Ramos (cell line): ENCODE measurements around the gene SOX6.

Source experiments
- in situ Hi-C: fragments of 300-500 bp; cut with MboI; formaldehyde crosslinking; loops from one replicate; pipeline ENCODE4 v1.14.3; 2022; ENCODE audit warnings: low sequenced_read_pairs; ENCODE audit not compliant: unreplicated experiment

SOX6 gene

DNA sequence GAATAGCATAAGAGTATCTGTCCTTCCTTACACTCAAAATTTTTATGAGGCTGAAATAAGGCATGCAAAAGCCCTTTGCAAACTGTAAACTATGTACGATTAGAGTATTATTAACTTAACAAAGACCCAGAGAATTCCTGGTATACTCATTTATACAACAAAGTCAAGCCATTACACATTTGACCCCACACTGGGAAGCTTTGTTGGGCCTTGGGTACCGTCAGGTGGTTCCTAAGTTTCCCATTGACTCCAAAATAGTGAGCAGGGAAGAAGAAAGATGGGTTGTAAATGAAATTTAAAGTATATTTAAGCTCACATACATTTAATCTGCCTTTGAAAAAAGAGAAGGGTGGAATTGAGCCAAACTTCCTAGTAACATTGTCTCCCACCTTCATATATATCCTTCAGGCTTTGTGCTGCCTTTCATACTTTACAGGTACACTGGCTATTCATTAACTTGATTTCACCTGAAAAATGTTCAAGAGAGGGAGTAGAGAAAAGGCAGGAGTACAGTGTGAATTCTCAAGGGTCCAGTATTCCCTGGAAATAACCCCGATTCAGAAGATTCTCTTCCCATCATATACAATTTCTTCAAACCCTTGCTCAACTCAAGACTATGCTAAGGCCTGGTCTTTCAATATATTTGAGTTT lies 68.6 kb downstream of the SOX6 start:
- in situ Hi-C loops: no loop called here

DNA sequence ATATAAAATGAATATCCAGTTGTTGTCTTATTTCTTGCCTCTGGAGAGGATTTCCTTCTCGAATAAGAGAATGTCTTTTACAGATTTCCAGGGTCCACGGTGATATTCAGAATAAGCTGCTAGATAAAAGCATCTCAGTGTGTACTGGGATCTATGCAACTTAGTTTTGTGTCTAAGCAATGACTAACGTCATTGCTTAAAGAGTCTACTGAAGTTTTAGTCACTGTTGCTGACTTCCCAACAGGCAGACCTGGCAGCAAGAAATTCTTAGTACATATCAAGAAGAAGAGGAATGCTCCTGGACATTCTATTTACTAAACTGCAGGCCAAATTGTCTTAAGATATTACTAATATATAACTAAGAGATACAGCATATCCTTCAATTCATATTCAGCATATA lies 70.3 kb downstream of the SOX6 start:
- in situ Hi-C loops: no loop called here

DNA sequence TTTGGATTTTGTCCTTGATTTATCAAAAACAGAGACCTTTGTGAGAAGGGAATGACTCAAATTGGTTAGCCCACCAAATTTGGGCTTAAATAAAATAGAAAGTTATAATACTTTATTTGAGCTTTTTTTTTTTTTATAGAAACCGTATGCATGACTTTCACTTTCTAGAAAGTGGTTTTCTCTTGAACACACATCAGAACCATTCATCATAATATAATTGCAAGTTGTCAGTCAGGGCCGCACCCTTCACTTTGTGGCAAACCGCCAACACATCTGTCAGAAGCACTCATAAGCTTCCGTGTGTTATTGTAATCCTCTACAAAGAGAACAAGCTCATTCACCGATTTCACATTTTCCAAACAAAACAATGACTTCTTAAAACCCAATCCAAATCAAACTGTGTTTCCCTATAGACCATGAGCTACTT lies 76.1 kb downstream of the SOX6 start:
- in situ Hi-C loops: no loop called here

DNA sequence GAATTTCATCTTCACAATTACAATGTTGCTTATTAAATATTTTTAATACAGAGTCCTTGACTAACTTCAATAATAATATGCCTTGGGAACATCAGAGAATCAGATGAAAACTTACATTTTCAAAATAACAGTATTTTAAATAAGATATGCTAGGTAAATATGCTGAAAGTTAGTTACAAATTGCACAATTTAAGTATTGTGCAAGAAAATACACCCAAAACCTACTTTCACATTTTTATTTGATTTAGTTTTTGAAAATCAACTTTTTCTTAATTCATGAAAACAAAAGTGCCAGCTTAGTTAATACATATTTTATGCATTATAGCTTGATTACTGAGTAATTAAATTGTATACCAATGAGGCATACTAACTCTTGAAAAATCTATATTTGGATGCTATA lies 76.8 kb downstream of the SOX6 start:
- in situ Hi-C loops: no loop called here

DNA sequence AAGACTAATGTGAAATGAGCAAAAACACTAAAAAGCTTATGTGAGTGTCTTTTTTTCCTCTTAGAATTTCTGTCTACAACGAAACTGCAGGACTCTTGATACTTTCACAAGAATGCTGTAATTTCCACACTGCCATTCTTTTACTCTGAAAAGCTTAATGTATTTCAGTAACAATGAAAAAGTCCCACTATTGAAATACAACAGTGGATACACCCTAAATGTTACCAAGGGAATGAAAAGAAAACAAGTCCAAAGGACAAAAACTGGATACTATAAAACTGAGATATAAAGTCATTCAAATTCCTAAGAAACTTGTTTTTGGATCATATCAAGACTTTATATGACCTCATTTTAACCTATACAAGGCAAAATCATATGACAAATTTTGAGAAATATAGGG lies 77.4 kb downstream of the SOX6 start:
- in situ Hi-C loops: no loop called here

DNA sequence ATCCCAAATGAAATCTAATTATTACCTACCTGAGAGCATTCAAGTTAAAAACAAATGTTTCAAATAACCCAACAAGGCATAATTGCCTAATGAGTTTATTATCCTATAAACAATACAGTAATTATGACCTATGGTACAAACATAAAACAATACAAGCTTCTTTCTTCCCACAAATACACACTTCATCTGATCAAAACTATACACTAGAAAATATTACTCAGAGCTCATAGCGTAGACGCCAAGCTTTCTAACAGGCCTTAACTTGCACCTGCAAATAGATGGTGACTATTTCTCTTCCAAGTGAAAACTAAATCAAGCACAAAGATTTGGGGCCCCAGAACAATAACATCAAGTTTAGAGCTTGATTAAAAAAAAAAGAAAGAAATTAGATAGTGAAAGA lies 78.1 kb downstream of the SOX6 start:
- in situ Hi-C loops: no loop called here

DNA sequence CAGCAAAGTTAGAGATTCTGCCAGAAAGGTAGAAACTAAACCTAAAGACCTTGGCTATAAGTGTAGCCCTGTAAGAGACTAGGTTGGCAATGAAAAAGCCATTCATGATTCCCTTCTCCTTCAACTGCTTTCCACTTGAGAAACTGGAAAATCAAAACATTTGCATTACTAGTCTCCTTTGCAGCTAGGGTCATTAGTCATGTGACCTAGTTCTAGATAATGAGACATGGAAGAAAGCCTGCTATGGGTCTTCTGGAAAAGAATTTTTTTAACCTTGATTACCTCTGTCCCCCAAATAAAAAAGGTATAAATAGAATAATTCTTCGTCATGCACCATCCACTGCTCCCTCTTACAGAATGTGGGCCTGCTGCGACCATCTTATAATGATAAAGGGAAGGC lies 80.1 kb downstream of the SOX6 start:
- in situ Hi-C loops: no loop called here

DNA sequence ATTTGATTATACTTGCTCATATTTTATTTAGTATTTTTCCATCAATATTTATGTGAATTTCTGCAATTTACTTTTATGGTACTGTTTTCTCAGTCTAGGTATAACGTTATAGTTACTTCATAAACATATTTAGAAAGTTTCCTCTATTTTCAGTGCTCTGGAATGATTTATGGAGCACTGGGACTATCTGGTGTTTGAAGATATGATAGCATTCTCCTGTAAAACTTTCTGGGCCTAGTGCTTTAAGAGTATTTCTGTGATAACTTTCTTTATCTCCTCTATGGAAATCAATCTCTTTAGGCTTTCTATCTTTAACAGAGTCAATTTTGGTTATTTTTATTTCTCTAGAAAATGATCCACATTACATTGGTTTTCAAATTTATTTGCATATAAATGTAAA lies 85.1 kb downstream of the SOX6 start:
- in situ Hi-C loops: no loop called here

DNA sequence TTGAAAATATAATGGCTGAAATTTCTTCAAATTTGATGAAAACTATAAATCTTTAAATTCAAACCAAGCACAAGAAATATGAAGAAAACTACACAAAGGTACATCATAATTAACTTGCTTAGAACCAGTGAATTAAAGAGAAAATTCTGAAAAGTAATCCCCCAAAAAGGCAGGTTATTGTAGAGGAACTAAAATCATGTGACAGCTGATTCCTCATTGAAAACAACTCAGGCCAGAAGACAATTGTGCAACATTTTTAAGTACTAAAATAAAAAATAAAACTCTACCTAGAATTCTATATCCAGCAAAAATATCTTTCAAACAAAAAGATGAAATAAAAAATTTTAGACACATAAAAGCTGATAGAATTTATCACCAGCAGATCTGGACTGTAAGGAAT lies 90.3 kb downstream of the SOX6 start:
- in situ Hi-C loops: no loop called here

DNA sequence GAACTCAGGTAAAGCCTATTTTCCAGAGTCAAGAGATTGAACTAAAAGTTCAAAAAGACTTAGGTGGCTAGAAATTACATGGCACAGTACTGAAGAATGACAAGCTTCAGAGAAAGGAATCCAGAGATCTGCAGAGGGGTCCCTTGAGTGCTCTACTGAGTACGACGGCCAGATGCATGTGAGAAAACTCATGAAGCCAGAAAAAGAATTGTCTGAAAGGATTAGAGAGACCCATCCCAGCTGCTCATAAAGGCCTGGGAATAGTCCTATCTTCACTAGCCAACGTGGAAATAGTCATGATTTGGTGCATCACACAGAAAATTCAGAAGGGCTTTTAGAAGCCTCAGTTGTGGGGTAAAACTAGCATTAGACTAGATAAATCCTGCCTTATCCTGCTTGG lies 91.3 kb downstream of the SOX6 start:
- in situ Hi-C loops: no loop called here

DNA sequence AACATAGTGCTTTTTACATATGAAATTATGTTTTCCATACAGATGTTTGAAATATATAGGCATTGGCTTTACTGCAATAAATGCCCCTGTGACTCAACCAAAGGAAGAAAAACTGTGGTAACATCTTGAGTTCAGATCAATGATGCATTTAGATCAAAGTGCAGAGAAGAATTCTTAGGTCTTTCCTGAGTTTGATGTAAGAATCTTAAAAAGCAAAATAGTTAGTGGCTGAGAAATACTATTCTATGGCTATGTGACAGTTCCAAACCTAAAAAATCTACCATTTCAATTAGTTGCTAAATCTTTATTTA lies 93.7 kb downstream of the SOX6 start:
- in situ Hi-C loops: no loop called here

DNA sequence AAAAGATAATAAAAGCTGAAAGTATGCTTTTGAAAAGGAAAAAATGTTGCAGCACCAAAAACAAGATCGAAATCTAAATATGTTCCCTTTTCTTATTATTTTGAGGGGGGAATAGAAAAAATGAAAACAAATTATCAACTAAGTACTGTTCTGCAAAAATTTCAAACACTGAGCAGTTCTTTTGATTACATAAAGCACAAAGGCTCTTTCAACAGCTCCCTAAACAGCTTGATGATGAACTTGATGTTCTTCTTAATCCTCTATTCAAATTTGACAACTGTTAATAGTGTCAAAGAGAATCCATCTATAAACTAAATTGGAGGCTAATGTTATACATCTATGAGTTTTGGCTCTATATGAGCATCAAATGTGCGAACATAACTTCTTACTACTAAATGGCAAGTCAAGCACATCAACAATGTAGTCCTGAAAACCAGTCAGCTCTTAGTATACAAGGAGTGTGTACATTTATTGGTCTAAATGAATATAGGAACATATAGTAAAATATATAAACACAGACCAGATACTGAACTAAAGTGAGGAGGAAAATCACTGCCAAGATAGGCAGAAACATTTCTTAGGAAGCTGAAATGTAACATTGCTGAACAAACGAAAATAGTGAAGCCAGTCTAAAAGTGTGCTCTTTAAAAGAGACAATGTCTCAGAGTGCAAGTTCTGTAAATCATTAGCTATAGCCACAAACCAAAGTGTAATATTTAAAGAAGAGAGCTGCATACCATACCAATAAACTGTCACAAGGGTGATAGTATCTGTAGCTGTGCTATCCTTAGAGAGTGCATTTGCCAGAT lies 94.3 kb downstream of the SOX6 start:
- in situ Hi-C loops: no loop called here

DNA sequence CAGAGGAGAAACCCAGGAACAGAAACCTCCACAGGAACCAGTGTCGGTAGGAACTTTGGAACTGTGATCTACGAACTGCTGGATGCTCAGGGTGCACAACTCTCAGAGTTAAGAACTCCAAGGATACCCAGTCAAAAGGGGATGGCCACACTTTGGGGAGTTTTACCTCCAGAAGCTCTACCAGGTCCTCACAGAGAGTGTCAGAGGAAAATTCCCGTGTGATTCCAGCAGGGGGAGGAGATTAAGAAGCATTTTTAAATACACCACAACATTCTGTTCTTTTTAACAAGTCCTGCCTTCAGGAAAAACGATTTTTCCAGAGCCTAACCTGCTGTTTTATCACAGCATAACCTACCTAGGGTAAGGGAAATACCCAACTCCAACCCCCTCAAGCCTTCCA lies 104.0 kb downstream of the SOX6 start:
- in situ Hi-C loops: no loop called here

DNA sequence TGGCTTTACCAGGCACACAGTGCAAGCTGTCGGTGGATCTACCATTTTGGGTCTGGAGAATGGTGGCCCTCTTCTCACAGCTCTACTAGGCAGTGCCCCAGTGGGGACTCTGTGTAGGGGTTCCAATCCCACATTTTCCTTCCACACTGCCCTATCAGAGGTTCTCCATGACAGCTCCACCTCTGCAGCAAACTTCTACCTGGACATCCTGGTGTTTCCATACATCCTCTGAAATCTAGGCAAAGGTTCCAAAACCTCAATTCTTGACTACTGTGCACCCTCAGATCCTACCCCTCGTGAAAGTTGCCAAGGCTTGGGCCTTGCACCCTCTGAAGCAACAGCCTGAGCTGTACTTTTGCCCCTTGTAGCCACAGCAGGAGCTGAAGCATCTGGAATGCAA lies 108.1 kb downstream of the SOX6 start:
- in situ Hi-C loops: no loop called here

DNA sequence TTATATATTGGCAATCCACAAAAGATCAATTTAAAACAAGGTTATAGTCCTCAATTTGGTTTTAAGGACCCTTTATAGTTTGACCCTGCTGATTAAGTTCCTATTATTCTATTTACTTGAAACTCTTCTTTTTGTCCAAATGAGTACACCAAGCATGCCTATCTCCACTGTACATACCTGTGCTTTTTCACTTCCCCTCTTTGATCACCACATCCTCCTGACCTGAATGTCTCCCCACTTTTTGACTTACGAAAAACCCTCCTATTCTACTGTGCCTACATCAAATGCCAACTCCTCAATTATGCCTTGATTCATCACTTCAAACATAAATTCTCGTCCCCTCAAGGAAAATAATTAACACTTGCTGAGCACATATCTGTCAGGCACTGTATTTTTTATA lies 113.5 kb downstream of the SOX6 start:
- in situ Hi-C loops: no loop called here

DNA sequence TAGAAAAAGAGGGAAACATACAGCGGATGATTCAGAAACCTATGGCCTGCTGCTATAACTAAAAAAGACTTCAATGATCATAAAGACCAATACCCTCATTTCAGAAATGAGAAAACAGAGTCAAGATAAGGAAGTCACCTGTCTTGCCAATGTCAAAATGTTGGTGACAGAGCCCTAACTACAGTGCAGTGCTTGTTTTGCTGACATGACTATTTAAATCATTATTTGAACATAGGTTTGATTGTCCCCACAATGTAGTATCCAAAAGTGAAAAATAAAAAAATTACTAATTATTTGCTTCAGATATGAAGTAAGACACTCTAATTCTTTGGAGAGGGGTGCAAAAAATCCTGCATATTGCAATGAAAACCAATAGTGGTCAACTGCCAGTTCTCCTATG lies 115.7 kb downstream of the SOX6 start:
- in situ Hi-C loops: no loop called here

DNA sequence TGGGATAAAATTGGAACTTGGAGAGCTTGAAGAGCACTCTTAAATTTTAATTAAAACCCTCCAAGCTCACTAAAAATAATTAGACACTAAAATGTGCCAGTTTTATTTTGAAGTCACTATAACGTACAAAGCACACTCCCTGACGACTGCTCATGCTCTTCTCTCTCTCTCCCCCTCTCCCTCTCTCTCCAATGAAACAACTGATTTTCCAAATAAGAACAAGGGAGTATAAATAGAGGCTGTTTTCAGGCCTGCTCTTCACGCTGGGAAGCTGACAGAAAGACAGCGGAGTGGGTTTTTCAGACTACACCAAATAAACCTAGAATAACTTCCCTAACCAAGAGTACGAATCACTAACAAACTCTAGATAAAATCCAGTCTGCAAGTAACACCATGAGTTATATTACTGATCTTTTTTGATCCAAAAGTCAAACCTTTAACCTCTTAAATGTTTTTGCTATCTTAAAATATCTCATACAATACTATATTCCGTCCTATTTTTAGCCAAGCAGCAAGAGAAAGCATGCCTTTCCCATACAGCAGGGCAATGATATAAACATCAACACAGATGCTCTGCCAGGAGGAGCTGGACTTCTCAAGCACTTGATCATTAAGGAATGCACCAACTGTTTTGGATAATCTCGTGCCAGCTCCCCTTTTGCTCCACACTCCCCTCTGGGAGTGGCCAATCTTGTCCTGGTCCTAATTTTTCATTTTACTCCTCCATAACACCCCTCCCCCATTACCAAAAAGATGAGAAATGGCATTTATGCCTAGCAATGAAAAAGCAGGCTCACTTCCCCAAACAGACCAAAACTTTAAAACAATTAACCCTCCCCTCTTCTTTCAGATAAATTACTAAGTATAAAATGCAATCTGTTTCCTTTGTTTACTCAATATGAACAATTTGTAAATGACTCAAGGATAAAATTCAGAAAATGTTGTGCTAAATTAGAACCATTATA lies 116.9 kb downstream of the SOX6 start:
- in situ Hi-C loops: no loop called here

DNA sequence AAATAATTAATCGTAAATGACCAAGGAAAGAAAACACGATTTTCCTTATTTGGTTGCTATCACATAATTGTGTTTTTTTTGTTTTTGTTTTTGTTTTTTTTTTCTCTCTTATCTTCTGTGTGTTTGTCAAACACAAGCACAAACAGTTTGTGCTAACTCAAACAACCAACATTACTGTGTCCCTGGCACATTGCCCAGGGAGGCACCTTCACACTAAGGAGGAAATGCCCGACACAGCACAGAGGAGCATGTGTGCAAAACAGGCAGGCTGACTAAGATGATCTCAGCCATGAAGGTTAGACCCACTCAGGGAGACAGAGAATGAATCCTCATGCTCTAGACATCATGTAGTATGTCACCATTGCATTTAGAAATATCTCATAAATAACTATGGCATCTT lies 130.1 kb downstream of the SOX6 start:
- in situ Hi-C loops: no loop called here

DNA sequence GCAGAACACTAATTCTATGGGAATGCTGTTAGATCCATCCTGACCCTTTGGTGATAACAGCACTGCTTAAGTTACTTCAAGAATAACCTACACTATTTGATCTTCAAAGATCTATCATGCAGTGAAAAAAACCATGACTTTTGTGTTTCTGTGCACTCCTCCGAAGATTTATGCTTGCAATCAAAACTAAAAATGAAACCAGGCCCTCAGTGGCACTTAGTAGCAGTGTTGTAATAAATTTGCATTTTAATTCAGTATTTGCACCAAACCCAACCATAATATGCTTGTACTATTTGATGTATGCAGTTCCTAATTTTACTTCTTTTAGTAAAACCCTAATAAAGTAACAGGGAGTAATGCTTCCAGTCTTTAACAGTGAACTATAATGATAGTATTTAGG lies 130.7 kb downstream of the SOX6 start:
- in situ Hi-C loops: no loop called here

DNA sequence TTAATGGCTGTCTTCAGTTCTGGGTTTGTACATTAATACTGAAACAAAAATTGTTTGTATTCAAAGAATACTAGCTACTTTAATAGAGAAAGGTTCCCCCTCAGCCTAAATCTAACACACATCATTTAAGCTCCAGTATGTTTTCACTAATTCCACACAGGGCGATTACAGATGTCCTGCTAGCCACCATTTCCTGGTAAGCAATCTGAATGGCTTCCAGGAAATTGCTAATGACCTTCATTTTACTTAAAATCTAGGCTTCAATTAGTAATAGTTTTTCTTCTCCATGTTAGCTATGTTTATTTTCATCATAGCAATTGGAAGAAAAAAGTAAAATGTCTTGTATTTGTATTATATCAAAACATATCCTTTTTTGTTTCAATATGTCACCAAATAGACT lies 132.8 kb downstream of the SOX6 start:
- in situ Hi-C loops: no loop called here

DNA sequence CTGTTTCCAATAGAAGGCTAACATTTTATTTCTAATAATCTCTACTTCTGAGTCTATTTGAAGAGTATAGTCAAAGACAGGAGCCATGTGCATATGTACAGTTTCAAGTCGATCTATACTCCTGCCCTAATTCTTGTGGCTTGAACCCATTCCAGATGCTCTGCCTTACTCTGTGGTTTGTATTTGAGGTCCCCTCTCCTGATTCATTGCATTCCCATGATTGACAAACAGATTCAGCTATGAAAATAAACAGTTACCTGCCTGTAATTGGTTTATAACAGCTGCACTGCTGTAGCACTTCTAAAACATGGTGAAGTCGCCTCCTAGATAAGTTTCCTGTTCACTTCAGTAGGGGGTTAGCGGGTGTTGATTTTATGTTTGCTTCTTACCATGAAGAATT lies 138.7 kb downstream of the SOX6 start:
- in situ Hi-C loops: no loop called here
